ENCODE results near the gene BICRAL.
A peak's percentile ranks its signal among the peaks of the same experiment; 100 is the strongest.
"Not testable (repeated sequence)": the region's sequence is repeated elsewhere in the genome, so short reads cannot be mapped to it uniquely, and the experiment has no call there.

Gene BICRAL

DNA sequence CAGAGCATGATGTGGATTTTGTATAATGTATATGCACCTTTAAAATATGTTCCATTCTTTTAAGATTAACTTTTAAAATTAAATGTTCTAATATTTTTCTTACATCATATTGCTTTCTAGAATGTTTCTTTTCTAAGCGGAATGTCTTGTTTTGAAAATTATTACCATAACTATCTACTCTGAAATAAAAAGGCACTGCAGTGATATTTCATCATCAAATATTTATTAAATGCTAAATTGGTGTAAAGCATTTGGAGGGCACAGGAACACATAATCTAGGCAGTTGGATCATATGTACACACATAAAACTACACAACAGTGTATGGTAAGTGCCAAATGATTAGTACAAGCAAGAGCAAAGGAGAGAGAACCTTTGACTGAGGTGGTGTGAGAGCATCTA is 13.8 kb downstream of the BICRAL start:
- DNase-seq = no peak

DNA sequence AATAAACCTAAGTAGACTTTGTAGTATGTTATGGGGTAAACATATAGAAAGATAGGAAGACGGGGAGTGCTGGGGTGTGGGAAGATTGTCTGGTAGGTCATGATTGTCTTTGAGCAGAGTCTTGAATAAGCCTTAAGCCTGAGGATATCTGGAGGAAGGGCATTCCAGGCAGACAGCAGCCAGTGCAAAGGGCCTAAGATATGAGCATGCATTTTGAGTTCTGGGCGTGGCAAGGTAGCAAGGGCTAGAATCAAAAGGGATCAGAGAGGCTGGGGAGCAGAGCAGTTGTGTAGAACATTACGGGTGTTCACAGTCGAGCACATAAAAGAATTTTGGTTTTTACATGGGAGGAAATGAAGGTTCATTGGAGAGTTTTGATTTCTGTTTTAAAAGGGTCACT is 14.3 kb downstream of the BICRAL start:
- no peak for DNase-seq

DNA sequence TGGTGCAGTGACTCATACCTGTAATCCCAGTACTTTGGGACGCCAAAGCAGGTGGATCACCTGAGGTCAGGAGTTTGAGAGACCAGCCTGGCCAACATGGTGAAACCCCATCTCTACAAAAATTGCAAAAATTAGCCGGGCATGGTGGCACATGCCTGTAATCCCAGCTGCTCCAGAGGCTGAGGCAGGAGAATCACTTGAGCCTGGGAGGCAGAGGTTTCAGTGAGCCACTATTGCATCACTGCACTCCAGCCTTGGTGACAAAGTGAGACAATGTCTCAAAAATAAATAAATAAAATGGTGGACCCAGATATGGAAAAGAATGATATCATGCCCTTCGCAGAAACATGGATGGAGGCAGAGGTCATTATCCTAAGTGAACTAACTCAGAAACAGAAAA is 15.8 kb downstream of the BICRAL start:
- not testable (repeated sequence) for DNase-seq

DNA sequence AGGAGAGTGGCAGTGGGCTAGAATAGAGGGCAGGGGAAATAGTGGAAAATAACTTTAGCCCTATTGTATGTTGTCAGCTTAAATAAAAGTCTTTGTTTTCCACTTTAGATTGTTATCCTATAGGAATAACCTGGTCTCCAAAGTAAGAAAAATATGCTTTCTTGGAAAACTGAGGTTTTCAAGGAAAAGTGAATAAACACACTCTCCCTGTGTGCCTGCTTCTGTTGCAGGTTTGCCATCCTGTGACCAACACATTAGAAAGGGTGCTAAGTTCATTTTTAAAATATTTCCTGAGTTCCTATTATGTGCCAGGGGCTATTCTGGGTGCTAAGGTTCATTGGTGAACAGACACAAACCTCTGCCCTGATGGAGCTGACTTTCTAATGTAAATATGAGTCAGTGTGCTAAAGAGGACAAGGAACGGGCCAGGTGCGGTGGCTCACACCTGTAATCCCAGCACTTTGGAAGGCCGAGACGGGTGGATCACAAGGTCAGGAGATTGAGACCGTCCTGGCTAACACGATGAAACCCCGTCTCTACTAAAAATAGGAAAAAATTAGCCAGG is 23.5 kb downstream of the BICRAL start:
- no peak for DNase-seq

DNA sequence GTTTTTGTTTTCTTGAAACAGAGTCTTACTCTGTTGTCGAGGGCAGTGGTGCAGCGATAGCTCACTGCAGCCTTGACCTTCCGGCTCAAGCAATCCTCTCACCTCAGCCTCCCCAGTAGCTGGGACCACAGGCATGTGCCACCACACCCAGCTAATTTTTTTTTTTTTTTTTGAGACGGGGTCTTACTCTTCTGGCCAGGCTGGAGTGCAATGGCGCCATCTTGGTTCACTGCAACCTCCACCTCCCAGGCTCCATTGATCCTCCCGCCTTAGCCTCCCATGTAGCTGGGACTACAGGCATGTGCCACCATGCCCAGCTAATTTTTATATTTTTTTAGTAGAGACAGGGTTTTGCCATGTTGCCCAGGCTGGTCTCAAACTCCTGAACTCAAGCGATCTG is 24.5 kb downstream of the BICRAL start:
- not testable (repeated sequence) for DNase-seq

DNA sequence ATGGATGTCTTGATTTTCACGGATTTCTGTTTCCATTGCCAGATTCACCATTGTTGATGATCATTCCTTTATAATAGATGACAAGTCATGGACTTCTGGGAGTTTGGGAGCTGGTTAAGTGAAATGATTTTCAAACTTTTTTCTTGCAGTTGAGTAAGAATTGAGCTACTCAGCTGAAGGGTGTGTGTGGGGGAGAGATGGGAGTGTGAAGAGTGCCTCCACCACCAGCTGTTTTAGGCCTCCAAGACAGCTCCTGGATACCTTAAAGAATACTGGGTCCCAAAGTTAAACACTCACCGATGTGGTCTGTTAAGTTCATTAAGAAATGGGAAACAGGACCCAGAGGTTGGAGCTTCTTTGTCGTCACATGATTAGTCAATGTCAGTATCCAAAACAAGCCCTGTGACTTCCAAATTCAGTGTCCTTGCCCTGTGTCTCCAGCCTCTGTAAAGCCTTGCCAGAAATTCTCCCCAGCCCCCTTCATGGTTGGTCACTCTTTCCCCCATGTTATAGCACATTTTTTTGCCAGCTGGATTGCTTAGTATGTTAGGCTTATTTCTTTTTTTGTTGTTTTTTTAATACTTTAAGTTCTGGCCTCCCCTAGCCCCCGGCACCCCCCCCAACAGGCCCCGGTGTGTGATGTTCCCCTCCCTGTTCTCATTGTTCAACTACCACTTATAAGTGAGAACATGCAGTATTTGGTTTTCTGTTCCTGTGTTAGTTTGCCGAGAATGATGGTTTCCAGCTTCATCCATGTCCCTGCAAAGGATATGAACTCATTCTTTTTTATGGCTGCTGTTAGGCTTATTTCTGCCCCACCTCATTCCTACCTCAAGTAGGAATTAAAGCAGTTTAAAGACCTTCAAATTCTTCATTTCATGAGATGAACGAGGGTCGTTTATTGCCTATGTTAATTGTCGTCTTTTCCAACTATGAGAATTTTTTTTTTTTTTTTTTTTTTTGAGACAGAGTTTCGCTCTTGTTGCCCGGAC is 26.9 kb downstream of the BICRAL start:
- DNase-seq = no peak

DNA sequence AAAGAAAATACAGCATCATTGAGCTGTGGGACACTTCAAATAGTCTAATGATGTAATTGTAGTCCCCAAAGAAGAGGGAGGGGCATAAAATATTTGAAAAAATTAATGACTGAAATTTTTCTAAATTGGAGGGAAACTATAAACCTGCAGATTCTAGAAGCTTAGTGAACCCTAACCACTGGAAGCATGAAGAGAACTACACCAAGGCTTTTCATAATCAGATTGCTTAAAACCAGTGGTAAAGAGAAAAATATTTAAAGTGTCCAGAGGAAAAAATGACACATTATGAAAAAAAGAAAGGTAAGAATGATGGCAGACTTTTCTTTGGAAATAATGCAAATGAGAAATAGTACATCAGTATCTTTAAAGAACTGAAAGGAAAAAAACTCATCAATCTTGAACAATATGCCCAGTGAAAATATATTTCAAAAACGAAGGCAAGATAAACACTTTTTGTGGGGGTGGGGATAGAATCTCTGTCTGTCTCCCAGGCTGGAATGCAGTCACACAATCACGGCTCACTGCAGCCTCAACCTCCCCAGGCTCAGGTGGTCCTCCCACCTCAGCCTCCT is 31.3 kb downstream of the BICRAL start:
- no peak for DNase-seq

DNA sequence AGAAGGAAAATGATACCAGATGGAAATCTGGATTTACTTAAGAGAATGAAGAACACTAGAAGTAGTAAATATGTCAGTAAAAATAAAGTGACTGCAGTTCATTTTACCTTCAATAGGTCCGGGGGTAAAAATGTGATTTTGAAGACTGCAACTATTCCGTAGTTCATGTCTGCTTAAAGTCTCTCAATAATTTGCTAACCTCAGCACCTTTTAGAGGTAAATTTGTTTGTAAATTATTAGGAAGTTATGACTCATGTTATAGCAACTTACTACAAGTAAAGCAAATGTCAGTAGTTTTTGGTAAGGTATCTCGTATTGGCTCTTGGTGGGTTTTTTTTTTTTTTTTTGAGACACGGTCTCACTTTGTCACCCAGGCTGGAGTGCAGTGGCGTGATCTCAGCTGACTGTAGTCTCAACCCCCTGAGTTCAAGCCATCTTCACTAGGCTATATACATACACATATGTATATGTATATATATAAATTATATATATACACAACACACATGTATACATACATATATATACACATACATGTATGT is 32.1 kb downstream of the BICRAL start:
- DNase-seq = no peak

DNA sequence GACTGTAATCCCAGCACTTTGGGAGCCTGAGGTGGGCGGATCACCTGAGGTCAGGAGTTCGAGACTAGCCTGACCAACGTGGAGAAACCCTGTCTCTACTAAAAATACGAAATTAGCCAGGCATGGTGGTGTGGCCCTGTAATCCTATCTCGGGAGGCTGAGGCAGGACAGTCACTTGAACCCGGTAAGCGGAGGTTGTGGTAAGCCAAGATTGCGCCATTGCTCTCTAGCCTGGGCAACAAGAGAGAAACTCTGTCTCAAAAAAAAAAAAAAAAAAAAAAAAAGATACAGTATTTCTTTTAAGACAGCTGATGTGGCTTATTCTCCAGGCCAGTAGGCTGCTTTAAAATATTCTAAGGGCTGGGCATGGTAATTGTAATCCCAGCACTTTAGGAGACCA is 33.9 kb downstream of the BICRAL start:
- not testable (repeated sequence) for DNase-seq

DNA sequence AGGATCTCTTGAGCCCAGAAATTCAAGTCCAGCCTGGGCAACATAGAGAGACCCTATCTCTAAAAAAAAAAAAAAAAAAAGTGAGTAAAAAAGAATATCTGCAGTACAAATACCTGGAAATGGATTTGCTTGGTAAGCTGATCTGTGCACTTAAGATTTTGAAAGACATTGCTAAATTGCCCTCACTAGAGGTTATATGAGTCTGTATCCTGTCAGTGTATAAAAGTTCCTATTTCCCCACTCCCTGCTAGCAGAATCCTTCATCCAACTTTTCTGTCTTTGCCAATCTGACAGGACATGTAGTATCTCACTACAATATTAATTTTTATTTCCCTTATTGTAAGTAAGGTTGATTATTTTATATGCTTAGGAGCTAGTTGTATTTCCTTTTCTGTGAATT is 36.1 kb downstream of the BICRAL start:
- no peak for DNase-seq

DNA sequence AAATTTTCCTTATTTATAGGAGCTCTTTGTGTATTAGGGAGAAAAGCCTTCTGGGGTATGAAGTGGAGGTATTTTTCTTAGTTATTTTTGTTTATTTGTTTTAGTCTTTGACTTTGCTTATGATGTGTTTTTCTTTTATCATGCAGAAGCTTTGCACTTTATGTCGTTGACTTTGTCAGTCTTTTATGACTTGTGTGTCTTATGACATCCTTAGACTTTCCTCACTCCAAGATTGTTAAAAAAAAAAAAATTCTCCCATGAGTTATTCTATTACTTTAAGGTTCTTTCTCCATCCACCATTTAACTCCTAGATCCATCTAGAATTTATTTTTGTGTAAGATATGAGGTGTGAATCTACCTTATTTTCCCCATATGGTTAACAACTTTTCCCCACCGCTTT is 36.6 kb downstream of the BICRAL start:
- no peak for DNase-seq

DNA sequence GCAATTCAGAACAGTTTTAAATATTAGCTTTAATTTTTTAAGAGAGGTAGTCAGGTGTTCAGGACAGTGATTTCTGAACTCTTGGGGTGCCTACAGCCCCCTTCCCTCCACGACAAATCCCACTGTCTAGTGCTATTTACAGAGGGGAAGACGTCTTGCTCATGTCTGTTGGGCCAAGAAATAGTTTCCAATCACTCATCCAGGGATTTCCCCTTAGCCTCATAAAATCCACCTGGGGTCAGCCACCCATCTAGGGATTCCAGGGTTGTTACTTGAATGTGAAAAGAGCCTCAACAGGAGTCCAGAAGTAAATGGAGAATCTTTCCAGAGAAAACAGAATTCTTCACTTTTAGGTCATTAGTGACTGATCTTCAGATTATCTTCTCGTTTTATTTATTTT is 37.0 kb downstream of the BICRAL start:
- DNase-seq = no peak

DNA sequence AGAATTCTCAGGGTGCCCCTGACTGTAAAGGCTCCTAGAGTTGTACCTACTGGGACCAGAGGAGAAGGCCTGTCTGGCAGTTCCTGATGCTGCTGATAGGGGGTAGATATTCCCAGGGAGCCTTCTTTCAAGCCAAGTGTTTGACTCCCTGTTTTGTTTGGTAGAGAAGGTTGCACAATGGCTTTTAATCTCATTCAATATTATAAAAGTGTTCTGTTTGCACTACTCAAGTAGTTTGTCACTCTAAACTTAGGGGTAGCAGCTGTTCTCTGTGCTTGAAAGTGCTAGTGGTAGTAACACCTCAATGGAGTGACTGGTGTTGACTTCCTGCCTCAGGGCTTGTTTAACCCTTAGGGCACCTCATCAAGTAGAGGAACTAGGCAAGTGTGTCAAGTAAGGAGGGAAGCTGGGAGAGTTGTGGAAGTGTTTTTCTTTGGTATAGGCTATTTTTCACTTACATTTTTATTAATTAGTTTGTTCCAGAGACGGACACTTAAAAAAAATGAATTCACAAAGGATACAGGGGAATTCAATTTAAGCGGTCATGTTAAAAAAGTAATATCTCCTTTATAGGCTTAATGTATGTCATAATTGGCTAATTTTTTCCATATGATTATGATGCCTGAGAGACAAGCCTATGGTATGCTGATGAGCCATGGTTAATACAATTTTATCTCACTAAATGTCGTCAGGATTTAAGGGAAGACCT is 38.1 kb downstream of the BICRAL start:
- DNase-seq = peak; percentile 38

DNA sequence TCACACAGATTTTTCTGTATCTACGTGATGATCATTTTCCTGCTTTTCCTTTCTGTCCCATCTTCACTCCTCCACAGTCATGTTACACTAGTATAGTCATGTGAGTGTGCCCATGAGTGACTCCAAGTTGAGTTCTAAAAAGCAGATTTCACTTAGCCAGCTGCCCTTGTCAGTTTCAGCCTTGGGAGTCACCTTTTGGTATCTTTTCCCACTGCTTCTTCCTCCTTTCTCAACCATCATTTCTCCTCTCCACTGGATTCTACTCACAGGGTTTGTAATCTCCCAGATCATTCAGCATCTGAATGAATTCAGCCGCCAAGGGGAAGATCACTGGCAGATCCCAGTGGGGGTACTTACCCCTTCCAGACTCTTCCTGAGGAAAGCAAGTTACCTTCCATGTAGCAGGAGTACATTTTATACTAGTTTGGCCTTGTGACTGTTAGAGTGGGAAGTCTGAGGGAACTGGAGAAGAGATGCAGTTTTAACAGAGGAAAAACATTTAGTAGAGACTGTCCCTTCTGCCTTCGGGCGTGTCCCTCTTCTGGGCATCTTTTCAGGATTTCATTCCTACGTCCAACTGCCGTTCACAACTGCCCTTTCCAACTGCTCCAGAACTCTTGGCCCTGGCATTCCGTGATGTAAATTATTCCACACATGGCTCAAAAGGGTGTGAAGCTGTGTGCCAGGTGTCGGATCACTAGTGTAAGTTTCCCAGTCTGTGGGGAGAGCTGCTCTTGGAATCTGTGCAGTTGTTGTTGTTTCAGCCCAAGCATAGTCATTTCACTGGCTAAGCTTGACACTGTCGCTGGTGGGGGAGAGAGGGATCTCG is 38.9 kb downstream of the BICRAL start:
- no peak for DNase-seq

DNA sequence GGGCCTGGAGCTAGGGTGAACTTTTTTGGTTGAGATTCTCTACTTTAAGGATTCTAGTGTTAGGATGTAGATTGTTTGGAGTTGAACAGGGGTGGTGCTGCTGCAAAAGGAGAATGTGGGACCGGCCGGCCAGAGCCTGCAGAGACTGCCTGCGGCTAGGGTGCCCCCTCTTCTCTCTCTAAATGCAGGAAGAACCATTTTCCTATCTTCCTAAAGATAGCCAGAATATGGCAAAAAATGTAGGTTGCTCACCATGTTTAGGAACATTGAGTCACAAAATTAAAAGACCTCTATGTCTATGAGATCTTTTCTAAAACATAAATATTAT is 39.5 kb downstream of the BICRAL start:
- DNase-seq = no peak

DNA sequence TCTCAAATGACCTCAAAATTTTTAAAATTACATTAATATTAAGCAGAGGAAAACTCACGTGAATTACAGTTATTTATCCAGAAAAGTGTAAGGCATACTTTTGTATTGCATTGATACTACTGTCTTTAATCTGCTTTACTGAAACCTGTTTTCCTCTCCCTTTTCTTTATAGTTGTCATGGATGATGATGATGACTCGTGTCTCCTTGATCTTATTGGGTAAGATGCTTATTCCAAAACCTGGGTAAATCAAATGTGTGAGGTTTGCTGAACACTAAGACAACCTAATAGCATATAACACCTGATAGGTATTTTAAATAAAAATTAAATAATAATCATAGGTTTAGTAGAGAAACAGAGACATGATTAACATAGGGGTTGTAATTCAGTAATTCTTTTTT is 40.0 kb downstream of the BICRAL start:
- no peak for DNase-seq

DNA sequence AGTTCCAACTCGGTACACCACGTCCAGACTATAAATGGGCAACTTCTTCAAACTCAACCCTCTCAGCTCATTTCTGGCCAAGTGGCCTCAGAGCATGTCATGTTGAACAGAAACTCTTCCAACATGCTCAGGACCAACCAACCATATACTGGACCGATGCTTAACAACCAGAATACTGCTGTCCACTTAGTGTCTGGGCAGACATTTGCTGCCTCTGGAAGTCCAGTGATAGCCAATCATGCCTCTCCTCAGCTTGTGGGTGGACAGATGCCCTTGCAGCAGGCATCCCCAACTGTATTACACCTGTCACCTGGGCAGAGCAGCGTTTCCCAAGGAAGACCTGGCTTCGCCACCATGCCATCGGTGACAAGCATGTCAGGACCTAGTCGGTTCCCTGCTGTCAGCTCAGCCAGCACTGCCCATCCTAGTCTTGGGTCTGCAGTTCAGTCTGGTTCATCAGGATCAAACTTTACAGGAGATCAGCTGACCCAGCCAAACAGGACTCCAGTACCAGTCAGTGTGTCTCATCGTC is 47.8 kb downstream of the BICRAL start:
- no peak for DNase-seq

DNA sequence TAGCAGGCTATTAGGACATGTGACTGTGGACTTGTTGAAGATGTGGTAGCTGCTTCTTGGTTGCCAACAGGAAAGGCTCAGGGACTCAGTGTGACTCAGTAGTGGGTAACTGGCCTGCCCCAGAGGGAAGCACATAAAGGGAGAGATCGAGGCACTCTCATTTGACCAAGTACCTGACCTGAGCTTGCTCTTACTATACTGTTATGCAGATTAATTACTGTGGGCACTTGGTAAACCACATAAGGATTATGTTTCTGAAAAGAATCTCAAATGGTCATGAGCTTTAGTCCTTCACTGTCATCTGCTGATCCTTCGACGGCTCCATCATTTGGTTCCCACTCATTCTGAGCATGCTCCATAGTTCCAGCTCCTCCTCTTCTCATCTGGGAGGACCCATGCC is 49.4 kb downstream of the BICRAL start:
- DNase-seq = no peak

DNA sequence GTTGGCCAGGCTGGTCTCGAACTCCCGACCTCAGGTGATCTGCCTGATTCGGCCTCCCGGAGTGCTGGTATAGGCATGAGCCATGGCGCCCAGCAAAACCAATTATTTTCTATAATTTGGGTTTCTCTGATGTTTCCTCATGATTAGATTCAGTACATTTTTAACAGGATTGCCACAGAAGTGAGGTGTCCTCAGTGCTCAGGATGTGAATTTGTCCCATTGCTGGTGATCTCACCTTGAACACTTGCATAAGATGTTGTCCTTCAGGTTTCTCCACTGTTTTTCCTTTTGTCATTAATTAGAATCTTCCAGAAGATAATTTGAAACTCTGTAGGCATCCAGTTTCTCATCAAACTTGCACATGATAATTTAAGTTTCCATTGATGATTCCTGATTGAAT is 52.2 kb downstream of the BICRAL start:
- DNase-seq = no peak

DNA sequence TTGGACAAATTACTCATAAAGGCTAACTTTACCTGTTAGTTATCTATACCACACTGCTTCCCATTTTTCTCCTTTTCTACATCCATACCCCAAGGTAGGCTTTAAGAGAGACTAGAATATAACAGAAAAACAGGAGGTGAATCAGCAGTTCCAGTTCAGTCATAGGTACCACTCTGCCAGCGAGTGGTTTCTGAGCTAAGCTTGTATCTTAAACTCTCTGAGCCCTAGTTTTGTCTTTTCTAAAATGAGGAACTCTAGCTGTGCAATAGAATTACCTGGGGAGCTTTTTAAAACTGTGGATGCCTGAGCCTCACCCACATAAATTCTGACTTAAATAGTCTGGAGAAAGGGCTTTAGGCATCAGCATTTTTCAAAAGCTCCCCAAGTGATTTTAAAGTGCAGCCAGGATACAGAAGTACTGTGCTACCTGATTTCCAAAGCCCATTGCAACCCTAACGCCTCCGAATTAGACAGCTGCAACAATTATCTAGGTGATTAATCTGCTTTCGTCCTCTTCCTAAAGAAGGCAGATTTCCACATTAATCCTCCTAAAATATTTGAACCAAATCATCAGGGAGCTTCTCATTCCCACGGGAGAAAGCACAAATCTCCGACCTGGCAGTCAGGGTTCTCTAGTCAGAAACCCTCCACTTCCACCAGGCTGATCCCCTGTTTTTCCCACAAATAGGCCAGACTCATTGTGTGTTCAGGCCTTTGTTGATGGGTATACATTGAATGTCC is 60.2 kb downstream of the BICRAL start:
- DNase-seq = peak; percentile 76

DNA sequence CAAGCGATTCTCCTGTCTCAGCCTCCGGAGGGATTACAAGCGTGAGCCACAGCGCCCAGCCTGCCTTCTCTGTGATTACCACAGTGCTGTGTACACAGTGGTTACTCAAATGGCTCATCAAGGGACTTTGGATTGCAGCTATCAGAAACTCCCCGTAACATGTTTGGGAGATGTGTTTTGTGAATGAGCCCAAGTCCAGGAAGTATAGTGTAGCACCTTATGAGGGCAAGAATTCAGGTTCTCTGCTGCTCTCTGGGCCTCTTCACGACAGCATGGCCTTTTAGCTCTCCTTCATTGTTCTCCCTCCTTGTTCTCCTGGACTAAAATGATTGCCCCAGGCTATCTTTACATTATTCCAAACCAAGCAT is 63.5 kb downstream of the BICRAL start:
- DNase-seq = no peak

DNA sequence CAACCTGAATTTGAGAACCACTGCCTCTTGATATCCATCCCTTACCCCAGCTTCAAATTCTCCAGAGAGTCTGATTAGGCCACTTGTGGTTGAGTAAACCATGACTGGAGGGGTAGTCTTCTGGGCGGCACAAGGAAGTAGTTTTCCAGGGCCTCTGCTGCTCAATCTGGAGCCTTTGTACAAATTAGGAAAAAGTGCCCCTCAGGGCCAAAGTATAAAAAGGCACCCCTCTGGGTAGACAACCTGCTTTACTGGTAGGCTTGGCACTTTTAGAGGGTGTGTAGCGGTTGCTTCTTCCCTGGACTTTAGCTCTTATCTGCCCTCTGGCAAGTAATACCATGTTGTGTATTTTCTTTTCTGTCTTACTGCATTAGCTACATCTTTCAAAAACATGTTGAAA is 64.7 kb downstream of the BICRAL start:
- DNase-seq = no peak
